GM21528 (cell line): ENCODE results near the gene MYL7.
"Not testable (repeated sequence)": the region's sequence is repeated elsewhere in the genome, so short reads cannot be mapped to it uniquely, and the experiment has no call there.

Source experiments
- ATAC-seq: cut with Tn5 transposase; IDR thresholded peaks from one replicate; pipeline ENCODE4 v1.9.1; 2021; ENCODE audit warnings: mild to moderate bottlenecking, moderate library complexity; ENCODE audit not compliant: unreplicated experiment, low FRiP score

The MYL7 gene

DNA sequence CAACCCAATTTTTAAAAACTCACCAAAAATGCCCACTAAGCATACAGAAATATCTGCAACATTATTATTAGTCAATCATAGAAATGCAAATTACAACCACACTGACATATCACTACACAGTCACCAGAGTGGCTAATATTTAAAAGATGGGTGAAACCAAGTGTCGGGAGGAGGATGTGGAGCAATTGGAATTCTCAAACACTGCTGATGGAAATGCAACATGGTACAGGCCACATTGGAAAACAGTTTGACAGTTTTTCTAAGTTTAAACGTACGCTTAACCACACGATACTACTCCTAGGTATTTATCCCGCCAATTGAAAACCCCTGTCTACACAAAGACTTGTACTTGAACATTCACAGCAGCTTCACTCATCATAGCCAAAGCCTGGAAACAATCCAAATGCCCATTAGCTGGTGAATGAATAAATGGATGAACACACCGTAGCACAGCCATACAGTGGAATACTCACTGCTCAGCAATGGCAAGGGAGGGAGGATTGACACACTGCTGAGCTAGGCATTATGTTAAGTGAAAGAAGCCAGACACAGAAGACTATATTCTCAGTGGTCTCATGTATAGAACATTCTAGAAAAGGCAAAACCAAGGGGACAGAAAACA lies 31.8 kb upstream of the MYL7 start:
- ATAC-seq = no peak

DNA sequence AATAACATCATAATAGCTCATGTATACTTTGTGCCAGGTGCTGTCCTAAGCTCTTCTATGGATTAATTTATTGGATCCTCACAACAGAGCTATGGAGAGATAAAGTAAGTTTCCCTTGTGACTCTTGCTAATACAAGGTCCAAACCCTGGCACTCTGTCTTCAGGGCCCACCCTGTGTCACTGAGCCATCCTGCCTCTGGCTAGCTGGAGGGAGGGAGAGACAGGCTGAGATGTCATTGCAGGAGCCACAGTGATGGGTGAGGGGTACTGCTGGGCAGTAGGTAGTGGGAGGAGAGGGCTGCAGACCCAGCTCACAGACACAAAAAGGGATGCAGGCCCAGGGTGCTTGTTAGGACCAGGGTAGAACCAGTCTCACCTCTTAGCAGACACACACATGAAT lies 31.2 kb upstream of the MYL7 start:
- ATAC-seq = no peak

DNA sequence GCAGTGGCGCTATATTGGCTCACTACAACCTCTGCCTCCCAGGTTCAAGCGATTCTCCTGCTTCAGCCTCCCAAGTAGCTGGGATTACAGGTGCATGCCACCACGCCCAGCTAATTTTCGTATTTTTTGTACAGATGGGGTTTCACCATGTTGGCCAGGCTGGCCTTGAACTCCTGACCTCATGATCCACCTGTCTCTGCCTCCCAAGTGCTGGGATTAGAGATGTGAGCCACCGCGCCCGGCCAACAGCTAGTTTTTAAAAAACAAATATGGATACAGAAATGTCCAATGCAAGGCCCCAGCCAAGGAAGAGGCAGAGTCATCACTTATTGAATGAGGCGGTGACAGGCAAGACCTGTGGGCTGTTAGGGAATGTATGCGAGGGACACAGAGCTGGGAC lies 30.8 kb upstream of the MYL7 start:
- not testable (repeated sequence) for ATAC-seq

DNA sequence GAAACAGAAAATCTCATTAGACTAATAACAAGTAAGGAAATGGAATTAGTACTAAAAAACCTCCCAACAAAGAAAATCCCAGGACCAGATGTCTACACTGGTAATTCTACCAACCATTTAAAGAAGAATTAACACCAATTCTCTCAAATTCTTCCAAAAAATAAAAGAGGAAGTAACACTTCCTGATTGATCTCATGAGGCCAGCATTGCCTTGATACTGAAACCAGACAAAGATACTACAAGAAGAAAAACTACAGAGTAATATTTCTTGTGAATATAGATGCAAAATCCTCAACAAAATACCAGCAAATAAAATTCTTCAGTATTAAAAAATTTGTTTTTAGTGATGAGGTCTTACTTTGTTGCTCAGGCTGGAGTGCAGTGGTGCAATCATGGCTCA lies 26.8 kb upstream of the MYL7 start:
- ATAC-seq = no peak

DNA sequence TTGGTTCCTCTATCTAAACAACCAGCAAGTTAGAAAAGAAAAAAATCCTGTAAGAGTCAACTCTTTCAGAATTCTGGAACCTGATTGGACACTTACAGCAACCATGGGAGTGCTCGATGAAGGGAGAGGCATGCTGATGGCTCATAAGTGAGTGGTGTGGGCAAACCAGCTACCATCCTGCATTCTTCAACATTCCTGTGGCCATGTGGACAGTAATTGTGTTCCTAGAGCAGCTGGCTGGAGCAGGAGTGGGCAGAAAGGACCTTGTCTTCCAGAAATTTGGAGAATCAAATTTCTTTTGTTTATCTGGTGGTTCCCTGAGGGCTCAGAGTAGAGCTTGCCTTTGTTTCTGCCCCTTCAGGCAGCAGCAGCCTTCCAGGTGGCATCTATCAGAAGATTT lies 22.5 kb upstream of the MYL7 start:
- no peak for ATAC-seq

DNA sequence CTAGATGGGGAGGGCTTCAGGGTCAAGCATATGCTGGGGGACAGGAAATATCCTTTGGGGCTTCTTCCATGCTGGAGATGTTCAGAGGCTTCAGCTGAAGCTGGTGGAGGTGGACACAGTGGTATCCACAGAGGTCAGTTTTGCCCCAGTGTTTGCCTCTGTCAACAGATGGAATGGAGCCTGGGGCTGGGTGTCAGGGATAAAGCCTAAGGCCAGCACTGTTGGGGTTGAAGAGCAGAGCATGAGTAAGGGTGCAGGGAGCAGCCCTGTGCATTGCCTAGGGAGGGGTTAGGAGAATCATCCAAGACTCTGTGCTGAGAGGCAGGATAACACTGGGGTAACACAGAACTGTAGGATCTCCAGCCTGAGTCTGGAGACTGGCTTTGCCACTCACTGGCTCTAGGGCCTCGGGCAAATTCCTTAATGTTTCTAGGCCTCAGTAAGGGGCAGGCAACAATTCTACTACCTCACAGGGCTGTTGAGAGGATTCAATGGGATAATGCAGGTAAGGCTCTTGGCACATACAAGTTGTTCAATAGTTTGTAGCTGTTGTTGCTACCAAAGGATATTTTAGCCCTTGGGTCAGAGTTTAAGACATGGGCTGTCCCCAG lies 21.8 kb upstream of the MYL7 start:
- ATAC-seq = no peak

DNA sequence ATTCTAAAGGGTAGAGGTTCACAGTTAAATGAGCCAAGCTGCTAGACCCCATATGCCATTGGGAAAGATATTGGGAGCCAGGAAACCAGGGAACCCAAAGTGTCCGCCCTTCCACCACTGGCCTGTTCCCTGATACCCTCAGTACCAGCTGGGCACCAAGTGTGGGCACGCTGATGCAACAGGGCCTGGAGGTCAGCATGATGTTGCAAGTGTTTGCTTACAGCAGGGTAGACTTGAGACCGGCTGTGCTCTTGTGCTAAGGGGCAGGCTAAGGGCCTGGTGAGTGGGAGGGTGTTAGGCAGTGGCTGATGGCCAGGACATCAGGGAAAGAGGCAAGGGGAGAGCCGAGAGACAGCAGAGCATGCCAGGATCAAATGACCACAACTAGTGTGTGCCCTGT lies 21.0 kb upstream of the MYL7 start:
- ATAC-seq = no peak

DNA sequence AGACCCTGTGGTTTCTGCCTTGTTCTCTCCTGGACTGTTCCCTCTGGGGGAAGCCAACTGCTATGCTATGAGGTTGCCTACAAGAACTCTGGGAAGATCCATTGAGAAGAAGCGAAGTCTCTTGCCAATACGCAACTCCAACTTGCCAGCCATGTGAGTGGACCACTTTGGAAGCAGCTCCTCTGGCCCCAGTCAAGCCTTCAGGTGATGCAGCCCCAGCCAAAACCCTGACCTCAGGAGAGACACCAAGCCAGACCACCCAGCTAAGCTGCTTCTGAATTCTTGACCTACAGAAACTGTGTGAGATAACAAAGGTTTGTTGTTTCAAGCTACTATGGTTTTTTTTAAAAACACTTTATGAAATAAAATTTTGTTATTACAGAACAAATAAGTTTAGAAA lies 20.2 kb upstream of the MYL7 start:
- ATAC-seq = no peak

DNA sequence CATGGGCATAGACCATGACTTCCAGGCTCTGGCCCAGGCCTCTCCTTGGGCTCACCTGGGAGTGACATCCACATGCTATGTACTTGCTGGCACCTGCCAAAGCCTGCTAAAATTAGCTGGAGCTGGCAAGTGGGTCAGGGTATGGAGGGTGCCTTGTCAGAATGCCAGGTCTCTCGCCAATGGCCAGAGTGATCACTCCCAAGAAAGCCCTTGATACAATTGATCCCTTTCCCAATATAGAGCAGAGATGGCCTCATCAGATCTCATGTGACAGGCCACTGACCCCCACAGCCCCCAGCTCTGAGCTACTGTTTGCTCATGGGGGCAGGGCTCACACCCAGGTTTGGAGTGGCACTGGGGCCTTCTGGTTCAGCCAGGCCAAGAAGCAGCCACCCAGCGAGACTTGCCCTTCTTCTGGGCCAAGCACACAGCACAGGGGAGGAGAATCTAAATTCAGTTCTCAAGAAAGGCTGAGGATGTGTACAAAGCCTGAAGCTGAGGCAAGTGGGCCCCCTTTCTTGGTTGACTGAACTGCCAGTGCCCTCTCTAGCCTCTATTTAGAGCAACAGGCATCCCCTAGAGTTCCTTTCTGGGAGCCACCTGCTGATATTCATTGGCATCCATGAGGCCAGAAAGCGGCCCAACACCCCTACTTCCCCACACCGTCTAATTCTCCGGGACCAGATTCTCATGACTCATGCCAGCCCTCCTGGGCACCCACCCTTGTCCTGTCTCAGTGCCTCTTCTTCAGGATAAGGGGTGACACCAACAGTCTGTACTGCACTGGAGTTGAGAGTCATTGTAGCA lies 18.9 kb upstream of the MYL7 start:
- ATAC-seq = no peak

DNA sequence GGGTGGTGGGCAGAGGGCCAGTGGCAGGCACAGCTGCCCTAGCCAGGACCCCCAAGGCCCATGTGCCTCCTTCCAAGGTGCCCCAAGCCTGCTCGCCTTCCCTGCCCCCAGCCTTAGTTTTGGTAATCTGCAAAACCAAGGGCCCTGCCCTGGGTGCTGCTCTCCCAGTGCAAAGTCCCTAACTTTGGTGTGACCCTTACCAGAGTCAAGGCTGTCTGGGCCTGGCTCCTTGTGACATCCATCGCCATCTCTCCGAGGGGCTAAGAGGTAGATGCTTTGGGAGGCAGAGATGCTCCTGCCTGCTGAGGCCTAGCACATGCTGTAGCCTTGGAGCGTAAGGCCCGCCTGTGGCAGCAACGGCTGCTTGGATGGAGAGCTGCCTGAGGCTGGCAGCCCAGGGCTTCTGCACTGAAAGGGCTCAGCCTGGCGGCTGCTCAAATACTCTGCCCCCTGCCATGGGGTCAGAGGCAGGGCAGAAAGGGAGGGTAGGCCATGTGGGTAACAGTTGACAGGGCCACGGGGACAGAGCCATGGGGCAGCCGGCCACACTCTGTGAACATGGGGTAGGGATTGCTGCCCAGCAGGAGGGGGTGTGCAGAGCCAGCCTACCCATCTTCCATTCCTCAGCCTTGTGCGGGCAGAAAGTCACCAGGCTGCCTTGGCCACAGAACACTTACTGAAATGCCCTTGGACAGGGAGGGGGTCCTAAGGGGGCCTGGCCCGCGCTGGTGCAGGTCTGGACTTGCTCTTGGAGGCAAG lies 17.9 kb upstream of the MYL7 start:
- no peak for ATAC-seq

DNA sequence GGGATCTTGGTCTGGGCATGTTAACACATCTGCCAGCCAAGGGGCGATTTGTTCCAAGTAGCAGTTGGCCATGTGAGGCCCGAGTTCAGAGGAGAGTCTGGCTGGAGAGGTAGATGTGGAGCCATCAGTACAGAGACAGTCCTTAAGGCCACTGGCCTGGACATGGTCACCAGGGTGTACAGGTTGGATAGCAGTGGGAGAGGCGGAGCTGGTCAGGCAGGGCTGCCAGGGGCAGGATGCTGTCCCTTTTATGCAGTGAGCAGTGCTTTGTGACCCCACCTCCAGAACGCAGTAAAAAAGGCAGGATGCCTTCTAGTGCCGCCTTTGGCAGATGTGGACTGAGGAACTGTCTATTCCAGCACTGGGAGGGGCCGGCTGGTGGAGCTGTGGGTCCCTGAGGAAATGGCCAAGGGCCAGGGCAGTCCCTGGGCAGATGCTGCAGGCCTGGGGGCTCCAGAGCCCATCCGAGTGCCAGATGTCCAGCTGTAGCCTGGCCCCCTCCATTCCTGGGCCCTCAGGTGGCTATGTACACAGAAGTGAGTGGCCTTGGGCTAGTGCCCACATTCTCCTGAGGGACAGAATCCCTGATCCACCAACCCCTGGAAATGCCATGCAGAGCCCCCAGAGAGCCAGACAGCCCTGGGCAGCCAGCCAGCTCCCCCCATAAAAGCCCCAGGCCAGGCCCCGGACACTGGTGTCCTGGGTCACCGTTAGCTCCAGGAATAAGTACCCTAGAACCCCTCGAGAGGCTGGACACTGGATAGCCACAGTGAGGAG lies 17.2 kb upstream of the MYL7 start:
- ATAC-seq = no peak

DNA sequence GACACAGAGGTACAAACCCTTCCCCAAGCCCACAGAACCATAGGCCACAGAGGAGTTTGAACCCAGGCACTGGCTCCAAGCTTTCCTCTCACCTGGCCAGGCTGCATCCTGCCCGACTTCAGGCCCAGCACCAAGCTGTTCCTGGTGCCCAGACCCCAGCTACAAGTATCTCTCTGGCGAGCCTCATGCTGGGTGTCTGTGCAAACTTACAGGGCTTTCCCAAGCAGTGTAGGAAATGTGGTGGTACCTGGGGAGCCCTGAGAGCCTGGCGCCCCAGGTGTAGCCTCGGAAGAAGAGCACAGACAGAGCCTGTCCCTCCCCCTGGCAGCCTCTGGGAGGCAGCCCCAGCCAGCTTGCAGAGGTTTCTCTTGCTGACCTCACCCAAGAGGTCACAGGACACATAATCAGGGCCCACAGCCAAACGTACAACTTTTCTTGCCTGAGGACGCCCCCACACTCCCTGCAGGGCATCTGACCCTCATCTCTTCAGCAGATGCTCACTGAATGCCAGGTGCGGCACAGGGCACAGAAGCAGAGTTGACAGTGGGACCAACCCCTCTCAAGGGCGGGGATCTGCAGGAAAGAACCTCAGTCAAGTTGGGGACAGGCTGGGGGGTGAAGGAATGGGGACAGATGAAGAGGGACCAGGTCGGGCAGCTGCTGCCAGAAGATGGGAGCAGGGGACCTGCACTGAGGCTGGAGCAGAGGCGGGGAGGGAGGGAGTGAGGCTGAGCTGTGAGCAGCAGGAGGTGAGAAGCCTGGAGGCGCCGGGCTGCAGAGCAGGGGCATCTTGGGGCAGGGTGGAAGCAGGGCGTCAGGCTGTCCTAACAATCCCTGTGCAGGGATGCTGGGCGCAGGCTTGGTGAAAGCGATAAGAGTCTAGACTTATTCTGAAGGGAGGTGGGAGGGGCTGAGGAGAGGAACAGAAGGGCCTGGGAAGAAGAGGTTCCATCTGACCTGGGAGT lies 16.3 kb upstream of the MYL7 start:
- no peak for ATAC-seq

DNA sequence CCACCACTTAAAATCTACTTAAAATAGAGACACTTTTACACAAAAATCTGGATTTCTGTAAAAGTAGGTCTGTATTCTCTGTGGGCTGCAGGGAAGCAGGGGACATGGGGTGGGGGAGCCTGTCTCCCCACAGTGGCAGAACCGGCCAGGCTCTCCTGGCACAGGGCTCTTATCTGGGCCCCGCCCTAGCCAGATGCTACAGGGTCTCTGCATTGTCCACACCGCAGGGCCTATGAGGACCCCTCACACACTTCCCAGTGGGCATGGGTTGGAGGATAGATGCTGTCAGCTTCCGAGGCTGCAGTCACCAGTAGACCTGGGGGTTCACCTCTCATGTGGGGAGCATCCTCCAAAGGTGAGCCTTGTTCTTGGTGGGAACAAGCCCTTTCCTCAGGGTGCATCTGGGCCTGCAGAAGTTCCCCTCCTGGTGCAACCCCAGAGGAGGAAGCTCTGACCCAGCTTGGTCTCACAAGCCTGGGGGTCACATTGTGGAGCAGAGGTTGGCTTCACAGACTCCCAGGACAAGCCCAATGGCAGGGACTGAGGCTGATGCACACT lies 15.4 kb upstream of the MYL7 start:
- ATAC-seq = no peak

DNA sequence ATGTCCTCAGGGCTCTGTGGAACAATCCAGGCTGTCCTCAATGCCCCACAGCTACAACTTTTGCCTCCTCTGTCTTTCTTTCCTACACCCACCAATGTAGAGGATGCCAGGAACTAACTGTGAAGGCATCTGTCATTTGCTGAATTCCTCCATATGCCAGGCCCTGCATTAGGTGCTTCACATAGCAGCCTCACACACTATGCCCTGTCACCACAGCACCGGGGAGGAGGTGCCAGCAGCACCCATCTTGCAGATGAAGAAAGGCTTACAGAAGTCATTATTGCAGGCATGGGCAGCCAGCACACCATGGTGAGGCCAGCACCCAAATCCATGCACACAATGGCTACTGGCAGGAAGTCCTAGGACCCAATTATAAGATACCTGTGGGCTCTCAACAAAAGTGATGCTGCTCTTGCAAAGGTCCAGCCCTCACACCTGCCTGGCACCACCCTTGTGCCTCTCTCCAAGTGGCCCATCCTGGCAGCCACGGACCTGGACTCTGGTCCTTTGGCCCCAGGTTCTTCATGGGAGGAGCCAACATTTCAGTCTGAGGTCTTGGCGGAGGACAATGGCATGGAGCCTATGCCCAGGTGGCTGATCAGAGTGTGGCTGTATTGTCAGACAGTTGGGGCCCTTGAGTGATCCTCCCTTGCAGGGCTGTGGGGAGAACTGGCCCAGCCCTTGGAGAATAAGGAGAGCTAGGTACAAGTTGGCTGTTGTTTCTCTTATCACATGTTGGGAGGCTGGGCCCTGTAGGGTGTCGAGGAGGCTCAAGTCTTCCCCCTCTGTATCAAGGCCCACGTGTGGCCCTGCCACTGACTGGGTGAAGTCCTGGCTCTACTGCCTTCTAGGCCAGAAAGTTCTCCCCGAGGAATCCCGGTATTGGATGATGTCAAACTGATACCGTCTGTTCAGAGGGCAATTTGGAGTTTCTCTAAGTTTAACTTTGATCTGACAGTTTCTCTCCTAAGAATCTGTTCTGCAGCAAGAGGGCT lies 14.4 kb upstream of the MYL7 start:
- ATAC-seq = no peak

DNA sequence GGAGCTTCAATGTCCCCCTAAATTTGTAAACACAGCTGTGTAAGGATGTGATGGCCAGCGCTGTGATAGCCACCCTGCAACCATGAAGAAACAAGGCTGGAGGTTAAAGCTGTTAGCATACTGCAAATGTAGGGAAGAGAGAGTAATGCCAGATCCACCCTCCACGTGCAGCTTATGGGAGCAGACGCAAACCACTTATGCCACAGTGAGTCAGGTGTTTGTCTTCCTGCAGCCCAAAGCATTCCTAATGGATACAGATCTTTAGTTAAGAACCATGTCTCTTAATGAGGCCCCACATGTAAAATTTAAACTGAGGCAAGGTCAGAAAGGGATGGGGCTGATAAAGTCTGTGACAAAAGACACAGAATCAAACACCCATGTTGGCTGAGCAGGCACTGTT lies 13.6 kb upstream of the MYL7 start:
- ATAC-seq = no peak

DNA sequence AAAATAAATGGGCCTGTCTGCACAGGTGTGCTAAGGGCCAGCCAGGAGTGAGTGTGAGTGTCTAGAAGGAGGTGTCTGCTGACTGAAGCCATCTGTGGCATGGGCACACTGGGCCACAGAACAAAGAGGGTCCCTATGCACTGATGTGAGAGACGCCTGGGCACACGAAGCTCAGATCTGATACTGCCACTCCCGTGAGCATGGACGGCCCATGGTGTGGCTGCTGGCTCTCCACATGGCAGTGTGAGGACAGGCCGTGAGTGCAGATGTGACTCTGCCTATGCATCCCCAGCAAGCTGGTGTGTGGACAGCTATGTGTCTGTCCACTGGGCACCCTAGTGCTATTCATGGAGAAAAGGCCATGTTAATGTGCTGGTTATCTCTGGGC lies 12.8 kb upstream of the MYL7 start:
- ATAC-seq = no peak

DNA sequence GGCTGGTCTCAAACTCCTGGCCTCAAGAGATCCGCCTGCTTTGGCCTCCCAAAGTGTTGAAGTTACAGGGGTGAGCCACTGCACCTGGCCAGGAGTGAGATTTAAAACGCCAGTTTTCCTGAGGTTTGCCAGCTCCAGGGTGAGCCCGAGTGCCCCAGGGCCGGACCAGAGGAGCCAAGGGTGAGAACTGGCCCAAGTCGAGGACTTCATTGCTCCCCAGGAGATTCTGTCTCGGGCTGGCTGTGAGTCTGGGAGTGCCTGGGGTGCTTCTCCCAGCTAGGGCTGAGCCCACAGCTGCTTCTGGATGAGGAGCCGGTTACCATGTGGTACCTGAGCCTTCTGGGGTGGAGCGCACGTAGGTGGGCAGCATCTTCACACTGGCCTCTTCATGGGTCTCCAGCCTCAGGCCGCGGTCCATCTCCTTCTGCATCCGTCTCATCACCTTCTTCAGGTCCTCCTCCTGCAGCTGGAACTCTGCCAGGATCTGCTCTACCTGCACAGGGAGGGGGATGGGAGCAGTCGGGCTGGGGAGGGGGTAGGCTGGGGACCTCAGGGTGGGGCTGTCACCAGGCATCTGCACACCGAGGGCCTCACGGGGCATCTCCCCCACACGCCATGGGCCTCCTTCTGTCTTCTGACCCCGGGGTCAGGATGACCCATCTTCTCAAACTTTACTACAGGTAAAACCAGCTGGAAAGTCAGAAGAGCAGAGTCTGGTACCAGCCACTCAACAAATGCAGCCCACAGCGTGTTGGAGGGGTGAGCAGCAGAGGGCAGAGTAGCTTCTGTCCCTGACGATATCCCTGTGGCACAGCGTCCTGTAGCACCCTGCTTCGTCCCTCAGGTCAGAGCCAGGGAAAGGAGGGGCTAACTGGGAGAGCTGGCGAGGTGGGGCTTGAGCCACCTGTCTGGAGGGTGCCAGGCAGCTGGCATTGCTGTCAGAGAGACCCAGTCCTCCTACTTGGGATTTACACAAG lies 12.1 kb upstream of the MYL7 start:
- no peak for ATAC-seq
